Lung (tissue), 12 donors: ENCODE data around the gene CDK19. TPM values are rescaled to one million over a fixed set of nuclear protein-coding genes. Genes with fewer than 3 reads are reported as not detected.

Source experiments
- ATAC-seq: fragments of 200-7000 bp; cut with Tn5 transposase; one replicate; pipeline ENCODE4 v1.9.1; 2020; ENCODE audit warnings: moderate number of reproducible peaks; ENCODE audit not compliant: insufficient read depth, low FRiP score
- DNase-seq, 3 donors: peaks; one replicate each; pipeline ENCODE4 v3.0.0-alpha.2; 2013 to 2017
- H3K27ac ChIP-seq, 2 donors: one replicate each; pipeline ENCODE4 v1.5.1; 2013; ENCODE audit warnings: mild to moderate bottlenecking in 2 of 2, moderate library complexity in 2 of 2, control low read depth in 1 of 2, inconsistent platforms in 1 of 2, low read depth in 1 of 2, low read length in 1 of 2
- H3K27me3 ChIP-seq, 3 donors: one replicate each; pipeline ENCODE4 v1.5.1; 2013; ENCODE audit warnings: low read length in 2 of 3; ENCODE audit not compliant: control insufficient read depth in 3 of 3, insufficient read depth in 3 of 3
- H3K36me3 ChIP-seq, 4 donors: one replicate each; pipeline ENCODE4 v1.5.1; 2013; ENCODE audit warnings: low read length in 4 of 4, mild to moderate bottlenecking in 1 of 4, moderate library complexity in 1 of 4; ENCODE audit not compliant: control insufficient read depth in 4 of 4, insufficient read depth in 4 of 4
- H3K4me1 ChIP-seq, 5 donors: one replicate each; pipeline ENCODE4 v1.5.1; 2013; ENCODE audit warnings: low read length in 5 of 5, mild to moderate bottlenecking in 2 of 5, moderate library complexity in 1 of 5; ENCODE audit not compliant: control insufficient read depth in 5 of 5, insufficient read depth in 5 of 5
- H3K4me3 ChIP-seq: one replicate; pipeline ENCODE4 v1.5.1; 2013; ENCODE audit warnings: mild to moderate bottlenecking, control low read depth, moderate library complexity
- H3K9ac ChIP-seq, 2 donors: one replicate each; pipeline ENCODE4 v1.5.1; 2013; ENCODE audit warnings: low read length in 2 of 2, control low read depth in 1 of 2; ENCODE audit not compliant: insufficient read depth in 1 of 2
- H3K9me3 ChIP-seq, 4 donors: one replicate each; pipeline ENCODE4 v1.5.1; 2013; ENCODE audit warnings: low read length in 3 of 4, mild to moderate bottlenecking in 1 of 4, moderate library complexity in 1 of 4; ENCODE audit not compliant: control insufficient read depth in 4 of 4, insufficient read depth in 3 of 4
- WGBS, 2 donors: extraction: QIAGEN DNeasy Blood & Tissue Kit; methylation state at CpG; one replicate each; pipeline ENCODE4 v1.1.7; 2013; 5-methylcytosine and 5-hydroxymethylcytosine counted together
- polyA plus RNA-seq, 2 donors: library from polyadenylated mRNA; stranded (reverse); fragments of 200-250 nt; gene quantifications; one replicate each; pipeline ENCODE4 v1.2.1, GENCODE V29; 2013
- total RNA-seq, 2 donors: library from RNA; depleted of rRNA in 1 of 2; stranded (reverse); fragments of >200 nt in 1 of 2; gene quantifications; one replicate each; pipeline ENCODE4 v1.2.1, GENCODE V29; 2014 to 2021
- TF ChIP-seq, protein P1 (sequence below): IDR thresholded peaks from 2 replicates; pipeline ENCODE4 v1.5.1; 2012; ENCODE audit warnings: mild to moderate bottlenecking; ENCODE audit errors: control extremely low read depth, extremely low read depth
- donor health status: control.
- donor health status: control.
- donor health status: Bipolar disorder and iron deficiency.
- donor health status: healthy.
- donor health status: DM: yes; HTN: yes; CAD: no.

The CDK19 gene
- total and polyA plus RNA-seq, 4 donors: 6.0 to 37.9 (median 10.4) TPM

DNA sequence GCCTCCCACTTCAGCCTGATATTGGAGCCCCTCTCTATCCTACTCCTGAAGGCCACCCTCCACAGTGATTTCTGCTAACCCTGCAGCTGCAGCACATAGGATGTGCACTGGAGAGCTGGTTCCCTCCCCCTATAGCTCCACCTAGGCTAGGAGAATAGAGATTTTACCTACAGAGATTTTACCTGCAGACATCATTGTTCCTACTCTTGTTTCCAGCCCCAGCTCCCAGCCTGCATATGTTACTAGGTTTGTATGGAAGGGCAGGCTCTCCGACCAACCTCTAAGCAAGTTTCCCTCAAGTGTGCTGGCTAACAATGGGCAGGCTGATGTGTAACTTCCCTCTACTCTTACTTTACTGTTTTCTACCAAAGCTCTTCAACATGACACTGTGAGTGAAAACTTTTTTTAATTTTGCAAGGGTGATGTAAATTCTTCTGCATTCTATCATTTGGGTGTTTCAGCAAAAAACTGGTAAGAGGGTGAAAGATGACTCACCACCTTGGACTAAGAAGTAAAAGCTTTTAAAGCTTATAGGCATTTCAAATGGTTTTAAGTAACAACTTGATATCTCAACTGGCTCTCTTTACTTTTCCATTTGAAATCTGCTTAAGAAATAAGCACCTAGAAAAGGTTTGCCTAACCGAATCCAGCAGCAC is 106.8 kb downstream of the CDK19 start:
- TF ChIP-seq, protein P1, sequence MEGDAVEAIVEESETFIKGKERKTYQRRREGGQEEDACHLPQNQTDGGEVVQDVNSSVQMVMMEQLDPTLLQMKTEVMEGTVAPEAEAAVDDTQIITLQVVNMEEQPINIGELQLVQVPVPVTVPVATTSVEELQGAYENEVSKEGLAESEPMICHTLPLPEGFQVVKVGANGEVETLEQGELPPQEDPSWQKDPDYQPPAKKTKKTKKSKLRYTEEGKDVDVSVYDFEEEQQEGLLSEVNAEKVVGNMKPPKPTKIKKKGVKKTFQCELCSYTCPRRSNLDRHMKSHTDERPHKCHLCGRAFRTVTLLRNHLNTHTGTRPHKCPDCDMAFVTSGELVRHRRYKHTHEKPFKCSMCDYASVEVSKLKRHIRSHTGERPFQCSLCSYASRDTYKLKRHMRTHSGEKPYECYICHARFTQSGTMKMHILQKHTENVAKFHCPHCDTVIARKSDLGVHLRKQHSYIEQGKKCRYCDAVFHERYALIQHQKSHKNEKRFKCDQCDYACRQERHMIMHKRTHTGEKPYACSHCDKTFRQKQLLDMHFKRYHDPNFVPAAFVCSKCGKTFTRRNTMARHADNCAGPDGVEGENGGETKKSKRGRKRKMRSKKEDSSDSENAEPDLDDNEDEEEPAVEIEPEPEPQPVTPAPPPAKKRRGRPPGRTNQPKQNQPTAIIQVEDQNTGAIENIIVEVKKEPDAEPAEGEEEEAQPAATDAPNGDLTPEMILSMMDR: no peak
- no peak for ATAC-seq
- no peak overlapping the region for H3K27ac ChIP-seq
- H3K9me3 ChIP-seq: no peaks in the 10 kb centered on the region
- H3K4me1 ChIP-seq: peaks cover 0 to 2% (median 0%) of the 10 kb centered on the region in 5 donors
- H3K9ac ChIP-seq: no peak overlapping the region
- no peak for DNase-seq
- WGBS, 2 donors: 82 to 88% methylated on average over 2 of the region's 2 CpGs
- no peak overlapping the region for H3K4me3 ChIP-seq
- peaks cover 0 to 4% (median 1%) of the 10 kb centered on the region in 4 donors for H3K36me3 ChIP-seq
- no peaks in the 10 kb centered on the region for H3K27me3 ChIP-seq

DNA sequence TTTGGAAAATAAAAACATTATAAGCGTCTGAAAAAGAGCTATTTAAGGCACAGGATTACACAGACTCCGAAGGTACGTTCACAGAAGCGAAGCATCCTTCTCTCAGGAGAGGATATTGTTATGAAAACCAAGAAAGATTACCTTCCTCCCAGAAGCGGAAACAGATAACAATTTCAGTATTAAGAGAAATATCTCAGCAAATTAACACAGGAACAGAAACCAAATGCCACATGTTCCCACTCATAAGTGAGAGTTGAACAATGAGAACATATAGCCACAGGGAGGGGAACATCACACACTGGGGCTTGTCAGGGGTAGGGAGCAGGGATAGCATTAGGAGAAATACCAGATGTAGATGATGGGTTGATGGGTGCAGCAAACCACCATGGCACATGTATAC is 109.7 kb downstream of the CDK19 start:
- ATAC-seq (no peak), DNase-seq (no peak)
- Histone ChIP-seq H3K27me3 (no peaks in the 10 kb centered on the region), H3K27ac (no peak overlapping the region), H3K9me3 (no peaks in the 10 kb centered on the region), H3K36me3 (peaks cover 0 to 4% (median 1%) of the 10 kb centered on the region in 4 donors), H3K9ac (no peak overlapping the region), H3K4me3 (no peak overlapping the region), H3K4me1 (peaks cover 0 to 2% (median 0%) of the 10 kb centered on the region in 5 donors)
- 74 to 82% methylated on average over 5 of the region's 5 CpGs for WGBS, 2 donors
- TF ChIP-seq, protein P1: no peak

DNA sequence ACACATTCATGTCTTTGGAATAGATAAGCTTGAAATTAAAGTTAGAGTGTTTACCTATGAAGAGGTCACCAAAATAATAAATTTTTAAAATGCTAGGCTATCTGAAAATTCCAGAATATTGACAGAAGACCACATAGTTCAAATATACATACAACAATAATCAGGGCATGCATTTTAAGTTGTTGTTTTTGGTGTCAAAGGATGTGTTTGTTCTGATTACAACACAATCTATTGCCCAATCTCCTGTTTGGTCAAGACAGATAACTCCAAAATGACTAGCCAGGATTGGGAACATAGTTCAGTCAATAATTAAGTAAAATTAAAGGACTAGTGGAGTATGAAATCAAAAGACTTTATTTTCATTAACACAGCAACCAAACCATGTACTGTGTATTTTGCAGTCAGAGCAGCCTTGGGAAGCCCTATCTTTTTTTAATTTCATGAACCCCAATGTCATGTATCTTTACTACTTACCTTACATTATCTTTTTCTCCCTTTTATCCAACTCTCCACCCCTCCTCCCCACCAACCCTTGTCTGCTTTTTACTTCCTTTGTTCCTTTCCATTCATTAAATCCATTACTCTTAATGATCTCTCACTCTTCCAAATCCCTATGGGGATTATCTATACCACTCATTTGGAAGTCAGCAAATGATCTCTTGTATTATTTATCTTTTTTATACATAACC is 111.2 kb downstream of the CDK19 start:
- Histone ChIP-seq H3K27me3 (no peaks in the 10 kb centered on the region), H3K4me3 (no peak overlapping the region), H3K4me1 (peaks cover 0 to 2% (median 0%) of the 10 kb centered on the region in 5 donors), H3K27ac (no peak overlapping the region), H3K9ac (no peak overlapping the region), H3K9me3 (no peaks in the 10 kb centered on the region), H3K36me3 (peaks cover 0 to 2% (median 0%) of the 10 kb centered on the region in 4 donors)
- ATAC-seq: no peak
- DNase-seq: peak in 1 of 3 donors; percentile 20
- TF ChIP-seq, protein P1: no peak
